ENCODE data around the gene ZNF597. TPM values are rescaled to one million over a fixed set of nuclear protein-coding genes. Genes with fewer than 3 reads are reported as not detected.

ZNF597 gene
- total RNA-seq, 3 donors from 2014 or later: 2.1 to 3.6 (median 2.8) TPM

GRCh38 chr16:3389663-3390338, 53.5 kb downstream of the ZNF597 start:
- Histone ChIP-seq H3K36me3 (peaks cover 33% of the 10 kb centered on the region), H3K4me1 (no peaks in the 10 kb centered on the region), H3K9me3 (peaks cover 76 to 82% of the 10 kb centered on the region in 2 donors), H3K27me3 (no peaks in the 10 kb centered on the region), H3K27ac (no peak overlapping the region), H3K4me3 (peak overlapping the region in 1 of 3 donors; percentile 1)
- intact Hi-C loops (cut with DNase I; ENCODE audit: low total_unique reads): no loop called here
- TF ChIP-seq POLR2A (IDR thresholded peaks at IDR 0.05): no peak
- TF ChIP-seq CTCF (IDR thresholded peaks at IDR 0.05): no peak
- no peak for TF ChIP-seq POLR2AphosphoS5 (IDR thresholded peaks at IDR 0.05)
- no peak for DNase-seq (ENCODE audit: low spot score in 2 of 2)

GRCh38 chr16:3388325-3388724, 55.0 kb downstream of the ZNF597 start:
- H3K27me3 ChIP-seq: no peaks in the 10 kb centered on the region
- H3K9me3 ChIP-seq: peaks cover 76 to 83% of the 10 kb centered on the region in 2 donors
- no peak overlapping the region for H3K27ac ChIP-seq
- H3K36me3 ChIP-seq: peaks cover 48% of the 10 kb centered on the region
- no peak for DNase-seq (ENCODE audit: low spot score in 2 of 2)
- TF ChIP-seq CTCF (IDR thresholded peaks at IDR 0.05) (no peak), POLR2A (IDR thresholded peaks at IDR 0.05) (no peak), POLR2AphosphoS5 (IDR thresholded peaks at IDR 0.05) (no peak)
- H3K4me1 ChIP-seq: no peaks in the 10 kb centered on the region
- intact Hi-C loops (cut with DNase I; ENCODE audit: low total_unique reads): no loop called here
- no peak overlapping the region for H3K4me3 ChIP-seq

- intact Hi-C loops (cut with DNase I; ENCODE audit: low total_unique reads): no loop called here
- no peak for DNase-seq (ENCODE audit: low spot score in 2 of 2)
- no peak overlapping the region for H3K27ac ChIP-seq
- no peaks in the 10 kb centered on the region for H3K4me1 ChIP-seq
- peak overlapping the region in 1 of 3 donors; percentile 42 for H3K4me3 ChIP-seq
- no peak for TF ChIP-seq POLR2AphosphoS5 (IDR thresholded peaks at IDR 0.05)
- H3K9me3 ChIP-seq: peaks cover 82 to 93% of the 10 kb centered on the region in 2 donors
- H3K36me3 ChIP-seq: peaks cover 33% of the 10 kb centered on the region
- no peaks in the 10 kb centered on the region for H3K27me3 ChIP-seq
Measured at GRCh38 chr16:3383045-3383448, 60.3 kb downstream of the ZNF597 start.

Other genes with a start within 250 kb of the ZNF597 start
- gene ZNF200, start 208.3 kb downstream of the ZNF597 start, total RNA-seq: 10 to 100 TPM in 1 of 3 donors, 1 to 10 TPM in 2; 3.5 to 11.1 (median 9.2) TPM
- 1 to 10 TPM in 2 of 3 donors, under 1 TPM in 1; 0.66 to 5.6 (median 1.8) TPM for gene MEFV, start 186.9 kb downstream of the ZNF597 start, total RNA-seq
- 10 to 100 TPM; 38.2 to 55.8 (median 47.9) TPM for gene ZNF263, start 160.0 kb downstream of the ZNF597 start, total RNA-seq
- 10 to 100 TPM in 1 of 3 donors, 1 to 10 TPM in 2; 5.2 to 11.4 (median 7.0) TPM for gene TIGD7, start 138.1 kb downstream of the ZNF597 start, total RNA-seq
- gene ZNF75A, start 138.0 kb downstream of the ZNF597 start, total RNA-seq: 10 to 100 TPM; 19.4 to 58.2 (median 37.0) TPM
- gene OR2C1, start 87.6 kb downstream of the ZNF597 start, total RNA-seq: under 1 TPM in 1 of 3 donors, not detected in 2; 0.29 TPM
- 10 to 100 TPM; 10.9 to 17.7 (median 12.8) TPM for gene ZSCAN32, start 42.5 kb downstream of the ZNF597 start, total RNA-seq
- 10 to 100 TPM in 2 of 3 donors, 1 to 10 TPM in 1; 9.3 to 17.7 (median 12.8) TPM for gene ZNF174, start 42.3 kb downstream of the ZNF597 start, total RNA-seq
- 10 to 100 TPM; 25.4 to 25.9 (median 25.5) TPM for gene NAA60, start 176 bp upstream of the ZNF597 start, total RNA-seq
- not detected for gene C16orf90, start 52.0 kb upstream of the ZNF597 start, total RNA-seq
- 10 to 100 TPM; 20.8 to 27.1 (median 24.6) TPM for gene CLUAP1, start 57.5 kb upstream of the ZNF597 start, total RNA-seq
- 1 to 10 TPM in 2 of 3 donors, under 1 TPM in 1; 0.64 to 1.6 (median 1.3) TPM for gene NLRC3, start 133.9 kb upstream of the ZNF597 start, total RNA-seq
- 1 to 10 TPM; 3.0 to 4.3 (median 3.7) TPM for gene SLX4, start 168.1 kb upstream of the ZNF597 start, total RNA-seq
- 10 to 100 TPM; 15.8 to 30.0 (median 23.6) TPM for gene DNASE1, start 211.2 kb upstream of the ZNF597 start, total RNA-seq